DMS153 treated with DMSO at 0.1 percent for 48 hours (cell line): Measurements from ENCODE around the gene KIF27.
A peak's percentile ranks its signal among the peaks of the same experiment; 100 is the strongest.
"Not testable (repeated sequence)": the region's sequence is repeated elsewhere in the genome, so short reads cannot be mapped to it uniquely, and the experiment has no call there.

Experiments used
- DNase-seq: peaks from one replicate; lab custom pipeline; 2025; ENCODE audit not compliant: unreplicated experiment; lab: John Stamatoyannopoulos, UW

The KIF27 gene

GRCh38 chr9:83920927-83921707, at the start of gene KIF27:
KIF27 (minus strand) TSS chr9:83921432; CDS start chr9:83915591, 5,841 bp downstream.
- DNase-seq = peak; percentile 92

GRCh38 chr9:83969602-83970001, 48.4 kb upstream of the KIF27 start:
- DNase-seq = no peak

GRCh38 chr9:83967073-83967472, 45.8 kb upstream of the KIF27 start:
- no peak for DNase-seq

GRCh38 chr9:83966209-83966582, 45.0 kb upstream of the KIF27 start:
- no peak for DNase-seq

- no peak for DNase-seq
Observed at GRCh38 chr9:83965350-83966208, 44.3 kb upstream of the KIF27 start.

GRCh38 chr9:83964973-83965349, 43.7 kb upstream of the KIF27 start:
- DNase-seq = no peak

GRCh38 chr9:83962165-83962564, 40.9 kb upstream of the KIF27 start:
- DNase-seq = no peak

GRCh38 chr9:83960991-83961390, 39.8 kb upstream of the KIF27 start:
- DNase-seq = no peak

GRCh38 chr9:83959061-83959460, 37.8 kb upstream of the KIF27 start:
- no peak for DNase-seq

GRCh38 chr9:83957248-83957513, 35.9 kb upstream of the KIF27 start:
- DNase-seq = no peak

- peak; percentile 54 for DNase-seq
Observed at GRCh38 chr9:83956436-83957247, 35.4 kb upstream of the KIF27 start.

GRCh38 chr9:83956086-83956435, 34.8 kb upstream of the KIF27 start:
- no peak for DNase-seq

- not testable (repeated sequence) for DNase-seq
Observed at GRCh38 chr9:83948096-83948495, 26.9 kb upstream of the KIF27 start.

- no peak for DNase-seq
Observed at GRCh38 chr9:83940590-83941303, 19.5 kb upstream of the KIF27 start.

GRCh38 chr9:83937861-83938455, 16.7 kb upstream of the KIF27 start:
- DNase-seq = peak; percentile 72

GRCh38 chr9:83936523-83936922, 15.3 kb upstream of the KIF27 start:
- DNase-seq = no peak

GRCh38 chr9:83935276-83935935, 14.2 kb upstream of the KIF27 start:
- DNase-seq = no peak

GRCh38 chr9:83934569-83935275, 13.5 kb upstream of the KIF27 start:
- no peak for DNase-seq

- DNase-seq = no peak
Observed at GRCh38 chr9:83933790-83934189, 12.6 kb upstream of the KIF27 start.

GRCh38 chr9:83932851-83933250, 11.6 kb upstream of the KIF27 start:
- DNase-seq = no peak
